Naive thymus-derived CD4-positive, alpha-beta T cell (primary cell): ENCODE results near the gene ZSWIM6. TPM values are rescaled to one million over a fixed set of nuclear protein-coding genes. Genes with fewer than 3 reads are reported as not detected.

Experiments
- ATAC-seq: fragments of 150-1000 bp; cut with Tn5 transposase; 2 replicates; pipeline ENCODE4 v1.10.0; 2021; ENCODE audit warnings: mild to moderate bottlenecking, moderate library complexity
- CTCF ChIA-PET: fragments of 350-600 bp; sonication (Branson Sonifier 250); formaldehyde crosslinking; loops from one replicate; lab custom pipeline; 2021; ENCODE audit warnings: antibody characterized with exemption; lab: Charles Lee
- POLR2A ChIA-PET: fragments of 350-600 bp; sonication (Branson Sonifier 250); formaldehyde crosslinking; loops from one replicate; lab custom pipeline; 2021; ENCODE audit warnings: antibody characterized with exemption, inconsistent platforms; lab: Charles Lee
- DNase-seq, 9 donors: peaks; one replicate each; pipeline versions ENCODE4 v3.0.0 to v3.0.0-alpha.2; 2020 to 2022; ENCODE audit warnings: mixed read lengths in 1 of 9
- H3K27ac ChIP-seq: one replicate; pipeline ENCODE4 v1.7.0; 2013; ENCODE audit warnings: mild to moderate bottlenecking, low read depth, low read length, moderate library complexity
- H3K27me3 ChIP-seq, 2 donors: one replicate each; pipeline ENCODE4 v1.7.0; 2013; ENCODE audit warnings: low read length in 2 of 2, mild to moderate bottlenecking in 2 of 2, moderate library complexity in 2 of 2; ENCODE audit not compliant: control insufficient read depth in 2 of 2, insufficient read depth in 2 of 2
- H3K36me3 ChIP-seq, 3 experiments: 1 replicate in 2 of 3; 2 replicates in 1 of 3; pipeline ENCODE4 v1.7.0; 2013; ENCODE audit warnings: low read length in 3 of 3, mild to moderate bottlenecking in 3 of 3, moderate library complexity in 1 of 3; ENCODE audit not compliant: insufficient read depth in 3 of 3, control insufficient read depth in 2 of 3
- H3K4me1 ChIP-seq, 2 donors: one replicate each; pipeline ENCODE4 v1.7.0; 2013; ENCODE audit warnings: low read length in 2 of 2, mild to moderate bottlenecking in 2 of 2, moderate library complexity in 1 of 2; ENCODE audit not compliant: control insufficient read depth in 2 of 2, insufficient read depth in 2 of 2
- H3K4me3 ChIP-seq: 2 replicates; pipeline ENCODE4 v1.7.0; 2013; ENCODE audit warnings: mild to moderate bottlenecking, low read length
- H3K9me3 ChIP-seq, 3 experiments: 1 replicate in 2 of 3; 2 replicates in 1 of 3; pipeline ENCODE4 v1.7.0; 2013; ENCODE audit warnings: low read length in 3 of 3; ENCODE audit not compliant: control insufficient read depth in 2 of 3
- H3K27ac Mint-ChIP-seq, 9 donors: one replicate each; pipeline ENCODE4 v1.8.0; 2020 to 2022; ENCODE audit warnings: mixed read lengths in 9 of 9, mild to moderate bottlenecking in 8 of 9, moderate library complexity in 5 of 9, inconsistent platforms in 2 of 9
- H3K27me3 Mint-ChIP-seq, 5 donors: one replicate each; pipeline ENCODE4 v1.8.0; 2021 to 2022; ENCODE audit warnings: mixed read lengths in 5 of 5, mild to moderate bottlenecking in 1 of 5
- H3K36me3 Mint-ChIP-seq, 5 donors: one replicate each; pipeline ENCODE4 v1.8.0; 2020 to 2022; ENCODE audit warnings: mixed read lengths in 5 of 5, mild to moderate bottlenecking in 3 of 5, inconsistent platforms in 1 of 5
- H3K4me1 Mint-ChIP-seq, 7 donors: one replicate each; pipeline ENCODE4 v1.8.0; 2020 to 2022; ENCODE audit warnings: mixed read lengths in 7 of 7, mild to moderate bottlenecking in 3 of 7, inconsistent platforms in 1 of 7
- H3K4me3 Mint-ChIP-seq, 10 donors: one replicate each; pipeline ENCODE4 v1.8.0; 2020 to 2022; ENCODE audit warnings: mild to moderate bottlenecking in 10 of 10, mixed read lengths in 10 of 10, moderate library complexity in 6 of 10, inconsistent platforms in 2 of 10
- H3K9me3 Mint-ChIP-seq, 11 donors: one replicate each; pipeline ENCODE4 v1.8.0; 2020 to 2022; ENCODE audit warnings: mixed read lengths in 11 of 11, mild to moderate bottlenecking in 4 of 11, inconsistent platforms in 1 of 11, moderate library complexity in 1 of 11
- intact Hi-C, 2 donors: fragments of 100-400 bp; cut with micrococcal nuclease; formaldehyde crosslinking; loops; one replicate each; pipeline ENCODE4 v1.15.1; 2023
- polyA plus RNA-seq, 2 donors: library from polyadenylated mRNA; unstranded; fragments of 300-500 nt; fragmentation: Illumina TruSeq; gene quantifications; one replicate each; pipeline ENCODE4 v1.2.3, GENCODE V29; 2021
- total RNA-seq, 6 experiments: library from RNA in 5 of 6; stranded (reverse) in 5 of 6; gene quantifications; 1 replicate in 5 of 6; 2 replicates in 1 of 6; pipeline ENCODE4 v1.2.3 and lab custom pipeline; 2021 to 2026

ZSWIM6 gene
- total and polyA plus RNA-seq, 7 experiments from 2014 or later: 0.29 to 18.5 (median 8.2) TPM

DNA sequence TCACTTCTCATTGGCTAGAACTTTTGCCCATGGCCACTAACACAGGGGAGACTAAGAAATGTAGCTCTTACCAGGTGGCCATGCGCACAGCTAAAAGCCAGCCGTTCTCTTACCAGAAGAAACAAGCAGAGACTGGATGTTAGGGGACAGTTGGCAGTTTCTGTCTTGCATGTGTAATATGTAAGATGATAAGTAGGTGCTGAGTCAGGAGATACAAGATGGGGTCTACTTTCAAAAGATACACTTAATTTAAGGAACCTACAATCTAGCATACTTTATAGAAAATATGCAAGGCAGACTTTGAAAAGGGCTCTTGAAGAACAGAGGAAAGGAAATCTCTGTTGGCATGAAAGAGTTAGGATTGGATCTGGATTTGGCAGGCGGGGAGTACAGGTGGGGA lies 244.5 kb downstream of the ZSWIM6 start:
- Mint-ChIP-seq H3K36me3 (no peaks in the 10 kb centered on the region), H3K9me3 (no peaks in the 10 kb centered on the region), H3K27ac (no peak overlapping the region), H3K4me1 (peaks cover 0 to 3% (median 0%) of the 10 kb centered on the region in 7 donors), H3K27me3 (peaks cover 0 to 7% (median 0%) of the 10 kb centered on the region in 5 donors), H3K4me3 (no peak overlapping the region)
- ATAC-seq: no peak
- ChIA-PET POLR2A (no interaction called here), CTCF (no interaction called here)
- DNase-seq: no peak
- no peak overlapping the region for H3K27ac ChIP-seq
- no peaks in the 10 kb centered on the region for H3K36me3 ChIP-seq
- intact Hi-C loops: no loop called here
- no peak overlapping the region for H3K4me3 ChIP-seq
- no peaks in the 10 kb centered on the region for H3K4me1 ChIP-seq
- H3K9me3 ChIP-seq: no peaks in the 10 kb centered on the region
- no peaks in the 10 kb centered on the region for H3K27me3 ChIP-seq

GRCh38 chr5:61578858-61579503 lies 246.9 kb downstream of the ZSWIM6 start:
- H3K36me3 ChIP-seq: no peaks in the 10 kb centered on the region
- ATAC-seq: no peak
- peaks cover 0 to 3% (median 0%) of the 10 kb centered on the region in 7 donors for H3K4me1 Mint-ChIP-seq
- no peak for DNase-seq
- no peaks in the 10 kb centered on the region for H3K4me1 ChIP-seq
- H3K4me3 Mint-ChIP-seq: no peak overlapping the region
- no peak overlapping the region for H3K27ac ChIP-seq
- H3K9me3 ChIP-seq: no peaks in the 10 kb centered on the region
- intact Hi-C loops: no loop called here
- no peaks in the 10 kb centered on the region for H3K27me3 Mint-ChIP-seq
- CTCF ChIA-PET: no interaction called here
- POLR2A ChIA-PET: no interaction called here
- H3K9me3 Mint-ChIP-seq: no peaks in the 10 kb centered on the region
- H3K4me3 ChIP-seq: no peak overlapping the region
- H3K27me3 ChIP-seq: no peaks in the 10 kb centered on the region
- H3K36me3 Mint-ChIP-seq: no peaks in the 10 kb centered on the region
- no peak overlapping the region for H3K27ac Mint-ChIP-seq

GRCh38 chr5:61582205-61582820 lies 250.3 kb downstream of the ZSWIM6 start:
- peaks cover 0 to 6% (median 2%) of the 10 kb centered on the region in 11 donors for H3K9me3 Mint-ChIP-seq
- H3K4me1 ChIP-seq: no peaks in the 10 kb centered on the region
- H3K4me3 Mint-ChIP-seq: no peak overlapping the region
- H3K27ac ChIP-seq: no peak overlapping the region
- H3K36me3 Mint-ChIP-seq: peaks cover 0 to 3% (median 0%) of the 10 kb centered on the region in 5 donors
- DNase-seq (no peak), ATAC-seq (no peak)
- H3K27me3 Mint-ChIP-seq: peaks cover 0 to 4% (median 4%) of the 10 kb centered on the region in 5 donors
- H3K4me3 ChIP-seq: no peak overlapping the region
- CTCF ChIA-PET: interaction anchor here (0.6 kb wide), 1 partner anchor 620 kb away, joined by 3 read pairs; no protein-coding TSS in a partner anchor
- no peaks in the 10 kb centered on the region for H3K9me3 ChIP-seq
- POLR2A ChIA-PET: interaction anchor here (1.1 kb wide), 1 partner anchor 14 kb away, joined by 3 read pairs; no protein-coding TSS in a partner anchor
- intact Hi-C loops: no loop called here
- no peaks in the 10 kb centered on the region for H3K4me1 Mint-ChIP-seq
- no peak overlapping the region for H3K27ac Mint-ChIP-seq
- H3K36me3 ChIP-seq: no peaks in the 10 kb centered on the region
- no peaks in the 10 kb centered on the region for H3K27me3 ChIP-seq

DNA sequence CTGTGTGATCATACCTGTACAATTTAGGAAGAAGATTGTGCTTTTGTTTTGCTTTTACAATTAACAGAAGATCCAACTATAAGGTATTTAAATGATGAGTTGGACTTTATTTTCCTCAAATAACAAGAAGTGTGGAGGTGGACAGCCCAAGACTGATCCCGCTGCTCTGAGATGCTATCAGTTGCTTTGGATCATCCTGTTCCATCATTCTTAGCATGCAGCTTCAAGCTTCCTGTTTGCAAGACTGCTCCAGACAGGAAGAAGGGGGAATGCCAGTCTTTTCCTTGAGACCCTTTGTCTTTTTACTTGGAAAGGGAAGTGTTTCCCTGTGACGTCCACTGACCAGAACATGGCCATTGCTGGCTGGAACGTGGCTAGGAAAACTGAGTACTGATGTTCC lies 250.8 kb downstream of the ZSWIM6 start:
- ChIA-PET POLR2A (no interaction called here), CTCF (no interaction called here)
- Histone ChIP-seq H3K27me3 (no peaks in the 10 kb centered on the region), H3K4me3 (no peak overlapping the region), H3K27ac (no peak overlapping the region), H3K4me1 (no peaks in the 10 kb centered on the region), H3K36me3 (no peaks in the 10 kb centered on the region), H3K9me3 (no peaks in the 10 kb centered on the region)
- H3K4me3 Mint-ChIP-seq: no peak overlapping the region
- no peaks in the 10 kb centered on the region for H3K4me1 Mint-ChIP-seq
- intact Hi-C loops: no loop called here
- H3K36me3 Mint-ChIP-seq: peaks cover 0 to 3% (median 0%) of the 10 kb centered on the region in 5 donors
- DNase-seq (no peak), ATAC-seq (no peak)
- peaks cover 0 to 9% (median 3%) of the 10 kb centered on the region in 11 donors for H3K9me3 Mint-ChIP-seq
- H3K27me3 Mint-ChIP-seq: peaks cover 0 to 5% (median 4%) of the 10 kb centered on the region in 5 donors
- no peak overlapping the region for H3K27ac Mint-ChIP-seq

DNA sequence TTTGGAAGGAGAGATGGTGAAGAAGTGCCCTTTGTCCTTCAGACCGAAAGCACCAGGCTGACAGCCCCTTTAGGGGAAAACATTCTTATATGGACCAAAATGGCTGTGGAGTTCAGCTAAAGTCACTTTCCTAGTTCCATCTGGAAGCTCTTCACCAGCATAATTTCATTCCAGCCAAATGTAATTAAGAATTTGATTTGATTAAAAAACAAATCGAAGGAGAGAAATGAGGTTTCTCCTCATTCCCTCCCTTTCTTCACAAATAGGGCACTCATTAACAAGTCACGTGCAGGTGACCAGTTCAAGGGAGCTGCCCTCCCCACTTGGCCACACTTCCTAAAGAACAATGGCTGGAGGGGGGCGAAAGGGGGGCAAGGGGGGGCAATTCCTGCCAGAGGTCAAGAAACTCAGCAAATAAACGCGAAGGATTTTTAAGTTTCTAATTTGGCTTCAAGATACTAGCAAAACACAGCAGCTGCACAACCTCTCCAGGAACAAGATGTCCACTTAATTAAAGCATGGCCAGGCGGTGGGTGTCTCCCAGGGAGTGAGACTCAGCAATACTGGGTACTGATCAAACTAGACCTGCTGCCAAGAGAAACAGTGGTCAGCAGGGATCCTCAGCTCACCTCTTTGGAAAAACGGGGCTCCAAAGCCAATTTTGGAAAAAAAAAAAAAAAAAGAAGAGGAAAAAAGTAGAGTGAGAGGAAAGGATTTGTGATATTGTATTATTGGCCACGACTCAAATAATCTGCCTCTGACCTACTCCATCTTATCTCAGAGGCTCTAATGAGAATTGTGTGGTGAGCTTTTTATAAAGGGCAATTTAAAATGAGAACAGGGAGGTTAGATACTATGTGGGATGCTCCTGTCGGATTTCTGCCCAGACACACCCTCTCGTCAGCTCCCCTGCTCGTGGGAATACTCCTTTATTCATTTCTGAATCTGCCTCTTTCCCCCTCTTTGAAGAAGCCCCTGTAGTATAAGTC lies 254.3 kb downstream of the ZSWIM6 start:
- ATAC-seq (no peak), DNase-seq (no peak)
- no peaks in the 10 kb centered on the region for H3K4me1 ChIP-seq
- no peaks in the 10 kb centered on the region for H3K27me3 ChIP-seq
- intact Hi-C loops: no loop called here
- H3K27ac ChIP-seq: no peak overlapping the region
- Mint-ChIP-seq H3K4me1 (no peaks in the 10 kb centered on the region), H3K4me3 (no peak overlapping the region), H3K27me3 (peaks cover 0 to 11% (median 4%) of the 10 kb centered on the region in 5 donors), H3K9me3 (peaks cover 0 to 9% (median 3%) of the 10 kb centered on the region in 11 donors), H3K36me3 (peaks cover 0 to 3% (median 0%) of the 10 kb centered on the region in 5 donors), H3K27ac (no peak overlapping the region)
- H3K4me3 ChIP-seq: no peak overlapping the region
- POLR2A ChIA-PET: no interaction called here
- no peaks in the 10 kb centered on the region for H3K9me3 ChIP-seq
- H3K36me3 ChIP-seq: no peaks in the 10 kb centered on the region
- CTCF ChIA-PET: no interaction called here

- ATAC-seq: no peak
- CTCF ChIA-PET: no interaction called here
- H3K27me3 Mint-ChIP-seq: peaks cover 2 to 11% (median 4%) of the 10 kb centered on the region in 5 donors
Measured at GRCh38 chr5:61587125-61587524, 255.1 kb downstream of the ZSWIM6 start.

More at GRCh38 chr5:61587125-61587524, 255.1 kb downstream of the ZSWIM6 start:
- Histone ChIP-seq H3K4me1 (no peaks in the 10 kb centered on the region), H3K27ac (no peak overlapping the region), H3K36me3 (no peaks in the 10 kb centered on the region), H3K27me3 (no peaks in the 10 kb centered on the region), H3K4me3 (no peak overlapping the region), H3K9me3 (no peaks in the 10 kb centered on the region)
- POLR2A ChIA-PET: no interaction called here
- intact Hi-C loops: no loop called here
- peaks cover 0 to 3% (median 0%) of the 10 kb centered on the region in 5 donors for H3K36me3 Mint-ChIP-seq
- H3K4me3 Mint-ChIP-seq: no peak overlapping the region
- DNase-seq: no peak
- H3K4me1 Mint-ChIP-seq: no peaks in the 10 kb centered on the region
- H3K27ac Mint-ChIP-seq: no peak overlapping the region
- H3K9me3 Mint-ChIP-seq: peaks cover 0 to 9% (median 3%) of the 10 kb centered on the region in 11 donors
